ENCODE data around the gene FEZF2.

FEZF2 gene

DNA sequence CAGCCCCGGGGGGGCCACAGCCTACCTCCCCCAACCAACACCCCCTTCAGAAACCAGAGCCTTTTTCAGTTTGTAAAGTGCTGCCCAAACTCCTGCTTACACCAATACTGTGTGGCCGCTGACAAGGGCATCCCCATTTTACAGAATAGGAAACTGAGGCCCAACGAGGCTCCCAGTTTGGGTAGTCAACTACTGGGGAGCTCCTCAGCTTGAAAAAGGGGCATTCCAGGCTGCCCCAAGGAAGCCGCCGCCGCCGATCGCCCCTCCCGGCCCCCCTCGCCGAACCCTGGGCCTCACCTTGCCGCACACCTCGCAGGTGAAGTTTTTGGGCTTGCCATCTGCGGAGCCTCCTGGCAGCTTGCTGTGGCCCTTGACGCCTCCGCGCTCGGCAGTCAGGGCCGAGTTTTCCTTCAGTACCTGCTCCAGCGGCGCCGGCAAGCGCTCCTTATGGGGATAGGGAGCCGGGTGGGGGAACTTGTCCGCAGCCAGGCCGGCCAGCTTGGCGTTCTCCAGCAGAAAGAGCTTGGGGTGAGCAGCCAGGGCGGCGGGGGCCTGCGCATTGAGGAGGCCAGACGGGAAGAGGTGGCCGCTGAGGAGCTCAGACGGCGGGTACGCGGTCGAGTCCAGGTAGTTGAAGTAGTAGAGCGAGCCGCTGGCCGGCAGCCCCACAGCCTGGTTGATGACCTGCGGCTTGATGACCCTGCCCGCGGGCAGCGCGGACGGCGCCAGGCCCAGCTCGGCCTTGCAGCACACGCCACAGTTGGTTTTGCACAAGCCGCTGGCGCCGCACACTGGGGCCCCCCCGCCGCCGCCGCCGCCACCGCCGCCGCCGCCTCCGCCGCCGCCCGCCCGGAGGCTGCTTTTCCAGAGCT lies 1.4 kb downstream of the FEZF2 start:
- DNase-seq, result no peak

DNA sequence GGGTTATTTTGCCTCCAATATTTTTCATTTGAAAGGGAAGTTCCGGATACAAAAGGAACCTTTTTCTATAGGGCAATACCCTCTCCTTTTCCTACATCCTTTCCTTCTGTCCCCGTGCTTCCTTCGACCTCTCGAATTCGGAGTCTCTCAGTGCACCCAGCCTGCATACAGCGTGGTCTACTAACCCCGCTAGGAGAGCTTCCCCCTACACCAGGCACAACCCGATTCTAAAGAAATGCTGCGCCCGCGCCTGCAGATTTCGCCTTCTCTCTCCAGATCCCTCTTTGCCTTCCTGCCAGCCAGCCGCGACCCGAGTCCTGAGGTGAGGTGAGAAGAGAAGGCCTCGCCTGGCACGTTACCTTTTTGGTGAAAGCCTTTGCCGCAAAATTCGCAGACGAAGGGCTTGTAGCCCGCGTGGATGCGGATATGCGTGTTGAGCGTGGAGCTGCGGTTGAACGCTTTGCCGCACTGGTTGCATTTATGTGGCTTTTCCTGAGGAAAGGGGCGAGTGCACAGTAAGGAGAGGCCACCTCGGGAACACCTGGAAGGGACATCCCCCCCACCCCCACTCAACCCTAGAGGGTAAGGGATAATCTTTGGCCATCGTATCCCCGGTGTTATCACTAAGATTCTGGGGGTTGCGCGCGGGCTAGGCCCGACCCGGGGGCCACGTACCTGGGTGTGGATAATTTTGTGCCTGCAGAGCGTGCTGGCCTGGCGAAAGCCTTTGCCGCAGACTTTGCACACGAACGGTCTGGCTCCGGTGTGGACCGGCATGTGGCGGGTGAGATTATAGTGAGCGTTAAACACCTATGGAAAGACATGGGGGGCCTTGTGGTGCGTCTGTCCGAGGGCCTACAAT lies 2.3 kb downstream of the FEZF2 start:
- DNase-seq, result no peak

DNA sequence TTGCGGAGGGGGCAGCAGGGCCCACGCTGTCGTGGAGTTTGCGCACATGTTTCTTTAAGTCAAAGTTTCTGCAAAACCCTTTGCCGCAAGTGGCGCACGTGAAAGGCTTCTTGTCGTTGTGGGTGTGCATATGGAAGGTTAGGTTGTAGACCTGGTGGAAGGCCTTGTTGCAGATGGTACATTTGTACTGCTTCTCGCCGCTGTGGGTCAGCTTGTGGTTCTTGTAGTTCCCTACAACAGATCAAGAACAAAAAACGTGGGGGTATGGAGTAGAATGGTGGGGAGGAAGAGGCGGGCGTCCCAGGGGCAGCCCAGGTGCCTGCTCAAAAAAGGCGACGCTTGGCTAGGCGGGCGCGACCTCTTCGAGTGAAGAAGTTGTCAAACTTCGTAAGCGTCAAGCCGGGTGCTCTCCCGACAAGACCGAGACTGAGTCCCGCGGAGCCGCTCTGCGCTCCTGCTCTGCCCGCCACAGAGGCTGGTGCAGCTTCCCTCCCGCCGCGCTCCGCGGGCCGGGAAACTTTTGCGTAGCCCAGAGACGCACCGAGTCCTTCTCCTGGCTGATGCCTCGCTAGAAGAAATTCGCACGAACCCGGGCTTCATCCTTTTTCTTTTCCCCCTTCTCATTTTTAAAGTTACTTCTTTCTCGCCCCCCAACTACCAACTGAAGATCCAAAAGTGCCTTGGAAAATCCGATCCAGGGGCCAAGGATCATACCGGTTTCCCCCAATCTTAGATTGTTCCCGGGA lies 3.1 kb downstream of the FEZF2 start:
- DNase-seq, result no peak

DNA sequence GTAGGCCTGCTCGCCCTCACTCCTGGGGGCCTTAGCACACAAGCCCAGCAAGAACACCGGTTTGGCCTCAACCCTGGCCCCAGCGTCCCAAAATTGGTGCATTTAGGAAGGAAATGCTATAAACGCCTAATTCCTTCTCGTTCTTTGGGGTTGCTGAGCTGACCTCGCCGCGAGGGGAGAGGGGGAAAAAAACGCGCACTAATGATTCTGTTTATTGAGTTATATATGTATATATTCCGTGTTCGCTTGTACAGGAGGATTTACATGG lies 3.9 kb downstream of the FEZF2 start:
- DNase-seq, result no peak

DNA sequence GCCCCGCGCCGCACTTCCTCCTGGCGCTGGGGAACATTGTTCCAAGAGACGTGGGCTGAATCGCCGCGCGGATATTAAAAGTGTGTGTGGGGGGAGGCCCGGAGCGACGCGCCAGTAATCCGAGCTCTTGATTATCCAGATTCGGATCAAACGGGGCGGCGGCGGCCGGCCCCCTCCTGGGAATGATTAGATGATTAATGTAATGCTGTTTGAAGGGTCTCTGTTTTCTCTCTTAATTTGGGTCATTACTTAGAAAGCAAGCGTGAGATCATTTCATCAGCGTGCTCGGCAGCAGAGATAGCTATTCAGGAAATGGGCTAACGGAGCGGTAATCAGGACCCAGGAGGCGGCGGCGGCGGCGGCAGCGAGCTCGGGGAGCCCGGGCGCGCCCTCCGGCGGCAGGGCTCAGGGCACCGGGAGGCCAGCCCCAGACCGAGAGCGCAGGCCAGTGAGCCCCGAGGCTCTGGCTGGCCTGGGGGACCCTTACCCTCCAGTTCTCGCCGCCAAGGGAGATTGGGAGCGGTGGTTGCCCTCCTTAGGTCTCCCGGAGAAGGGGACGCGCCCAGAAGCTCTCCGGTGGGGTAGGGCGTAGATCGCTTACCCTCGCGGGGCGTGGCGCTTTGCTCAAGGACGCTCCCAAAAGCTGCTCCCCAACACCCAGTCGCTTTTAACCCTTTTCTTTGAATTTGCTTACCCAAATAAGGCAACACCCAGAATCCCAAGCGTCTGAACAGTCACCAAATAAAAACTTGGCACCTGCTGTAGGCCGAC lies 4.5 kb downstream of the FEZF2 start:
- no peak for DNase-seq

DNA sequence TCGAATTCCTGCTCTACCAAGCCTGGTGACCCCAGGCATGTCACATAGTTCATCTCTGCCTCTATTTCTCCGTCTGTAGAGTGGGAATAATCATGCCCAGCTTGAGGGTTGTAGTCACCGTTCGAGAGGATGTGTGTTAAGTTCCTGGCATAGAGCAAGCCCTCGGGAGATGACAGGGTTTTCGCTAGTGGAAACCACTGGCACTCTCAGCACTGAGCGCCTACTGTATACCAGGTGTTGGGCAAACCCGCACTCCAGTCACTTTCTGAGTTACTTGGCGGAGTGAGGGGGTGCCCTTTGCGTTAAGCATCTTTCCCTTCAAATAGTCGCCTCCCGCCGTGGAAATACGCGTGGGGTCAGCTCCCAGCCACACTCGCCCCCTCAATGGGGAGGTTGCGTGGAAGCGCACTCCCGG lies 5.1 kb downstream of the FEZF2 start:
- DNase-seq, result no peak

DNA sequence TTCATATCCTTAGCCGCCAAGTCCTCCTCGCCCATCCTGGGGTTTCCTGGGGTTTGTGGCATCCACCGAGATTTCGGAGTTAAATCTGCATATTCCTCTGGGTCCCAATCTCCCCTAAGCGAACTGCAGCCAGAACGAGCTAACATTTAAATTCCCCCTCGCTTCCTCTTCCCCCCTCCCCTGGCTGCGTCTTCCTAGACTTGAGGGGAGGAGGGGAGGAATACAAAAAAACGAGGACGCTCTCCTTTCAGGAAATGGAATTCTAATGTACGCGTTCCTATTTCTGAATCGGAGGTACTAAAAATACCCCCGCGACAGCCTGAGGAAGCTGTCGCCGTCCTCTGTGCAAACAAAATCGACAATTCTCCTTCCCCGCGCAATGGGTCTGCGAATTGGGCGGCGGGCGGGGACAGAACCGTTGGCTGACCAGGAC lies 5.6 kb downstream of the FEZF2 start:
- no peak for DNase-seq

DNA sequence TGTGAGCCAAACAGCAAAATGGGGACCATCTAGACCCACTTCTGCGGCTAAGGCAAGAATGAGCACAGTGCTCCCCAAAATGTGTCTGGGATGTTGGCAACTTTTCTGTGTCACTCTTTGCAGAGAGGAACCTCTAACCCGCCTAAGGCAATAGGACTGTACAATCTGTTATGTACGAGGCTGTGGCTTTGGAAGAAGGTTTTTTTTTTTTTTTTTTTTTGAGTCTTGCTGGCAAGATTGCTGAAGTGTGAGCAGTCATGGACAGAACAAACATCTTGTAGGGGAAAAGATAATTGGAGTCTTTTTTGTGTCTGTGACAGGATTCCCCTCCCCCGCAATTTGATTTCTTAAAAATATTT lies 7.2 kb downstream of the FEZF2 start:
- no peak for DNase-seq

DNA sequence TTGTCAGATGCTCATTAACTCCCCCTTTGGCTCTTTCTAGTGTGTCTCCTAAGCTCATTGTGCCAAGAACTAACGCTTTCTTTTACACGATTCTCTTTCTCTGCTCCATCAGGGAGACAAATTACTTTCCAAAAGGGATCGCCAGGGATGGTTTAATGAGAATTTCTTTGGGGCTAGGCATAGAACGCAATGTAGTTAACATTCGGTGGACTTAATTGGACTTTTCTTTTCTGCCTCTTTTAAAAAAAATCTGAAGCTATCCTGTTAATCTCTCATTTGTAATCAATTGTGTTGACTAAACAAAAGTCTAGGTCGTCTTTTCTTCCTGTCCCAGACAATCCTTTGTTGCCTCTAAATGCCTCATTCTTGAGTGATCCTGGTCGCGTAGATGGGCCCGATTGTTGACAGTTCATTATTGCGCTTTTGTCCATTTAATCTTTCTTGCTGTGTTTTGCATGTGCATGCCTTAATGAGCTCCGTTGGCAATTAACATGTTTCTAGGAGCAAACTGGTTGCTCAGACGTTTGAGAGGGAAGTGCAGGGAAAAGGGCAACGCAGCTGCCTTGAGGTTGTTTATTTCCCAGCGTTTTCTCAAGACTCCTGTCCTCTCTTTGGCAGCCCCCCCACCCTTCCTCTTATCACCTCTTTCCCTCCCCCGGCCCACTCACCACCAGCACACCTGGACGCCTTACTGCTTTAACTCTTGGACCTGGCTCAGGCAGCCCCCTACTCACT lies 7.8 kb downstream of the FEZF2 start:
- no peak for DNase-seq

DNA sequence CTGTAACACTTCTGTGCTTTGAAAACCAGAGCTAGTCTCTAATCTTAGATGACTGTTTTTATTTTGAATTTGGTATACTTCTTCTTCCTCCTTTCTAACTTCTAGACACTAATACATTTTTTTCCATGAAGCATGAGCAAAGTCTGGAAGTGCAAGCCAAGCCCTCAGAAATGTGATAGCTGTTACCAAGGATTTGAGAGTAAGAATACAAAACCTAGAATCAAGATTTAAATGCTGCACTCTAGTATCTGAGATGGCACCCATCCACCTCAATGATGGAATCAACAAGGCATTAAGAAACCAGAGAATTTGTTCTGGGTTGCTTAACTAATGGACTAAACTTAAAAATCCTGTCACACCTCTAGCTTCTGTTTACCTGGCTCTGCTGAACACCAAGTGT lies 9.2 kb downstream of the FEZF2 start:
- no peak for DNase-seq

DNA sequence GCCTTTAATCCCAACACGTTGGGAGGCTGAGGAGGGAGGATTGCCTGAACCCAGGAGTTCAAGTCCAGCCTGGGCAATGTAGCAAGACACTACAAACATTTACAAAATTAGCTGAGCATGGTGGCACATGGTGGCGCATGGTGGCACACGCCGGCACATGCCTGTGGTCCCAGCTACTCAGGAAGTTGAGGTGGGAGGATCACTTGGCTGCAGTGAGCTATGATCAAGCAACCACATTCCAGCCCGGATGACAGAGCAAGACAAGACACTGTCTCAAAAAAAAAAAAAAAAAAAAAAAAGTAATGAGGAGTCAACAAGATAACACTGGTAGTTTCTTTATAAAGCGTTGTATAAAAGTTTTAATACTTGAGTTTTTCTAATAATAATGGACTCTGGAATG lies 10.1 kb downstream of the FEZF2 start:
- no peak for DNase-seq

DNA sequence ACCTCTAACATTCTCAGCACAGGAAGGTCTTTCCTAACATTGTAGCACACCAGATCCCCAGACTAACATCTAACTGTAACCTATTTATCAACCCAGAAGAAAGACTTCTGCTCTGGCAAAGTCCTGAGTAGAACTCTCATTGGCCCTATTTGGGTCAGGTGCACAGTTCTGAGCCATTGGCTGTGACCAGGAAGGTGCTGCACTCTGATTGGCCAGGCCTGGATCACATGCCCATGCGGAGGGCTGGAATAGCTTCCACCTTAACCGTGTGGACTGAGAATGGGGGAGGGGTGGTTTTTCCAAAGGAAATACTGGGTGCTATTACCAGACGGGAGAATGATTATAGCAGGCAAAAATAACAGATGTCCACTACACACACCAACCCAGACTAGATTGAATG lies 11.5 kb downstream of the FEZF2 start:
- DNase-seq, result no peak

DNA sequence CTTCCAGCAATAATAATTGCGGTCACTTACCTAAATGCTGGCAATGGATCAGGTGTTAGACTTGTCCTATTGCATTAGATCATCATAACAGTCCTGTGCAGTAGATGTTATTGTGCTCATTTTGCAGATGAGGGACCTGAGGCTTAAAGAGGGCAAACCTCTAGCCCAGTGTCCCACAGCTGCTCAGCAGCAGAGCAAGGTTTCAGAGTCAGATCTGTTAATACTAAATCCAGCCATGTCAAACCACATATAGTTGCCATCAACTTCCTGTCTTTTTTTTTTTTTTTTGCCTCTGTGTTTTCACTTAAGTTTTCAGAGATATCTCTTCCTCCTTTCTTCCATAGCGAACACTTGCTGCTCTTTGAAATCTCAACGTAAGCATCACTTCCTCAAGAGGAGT lies 12.1 kb downstream of the FEZF2 start:
- DNase-seq, result no peak

DNA sequence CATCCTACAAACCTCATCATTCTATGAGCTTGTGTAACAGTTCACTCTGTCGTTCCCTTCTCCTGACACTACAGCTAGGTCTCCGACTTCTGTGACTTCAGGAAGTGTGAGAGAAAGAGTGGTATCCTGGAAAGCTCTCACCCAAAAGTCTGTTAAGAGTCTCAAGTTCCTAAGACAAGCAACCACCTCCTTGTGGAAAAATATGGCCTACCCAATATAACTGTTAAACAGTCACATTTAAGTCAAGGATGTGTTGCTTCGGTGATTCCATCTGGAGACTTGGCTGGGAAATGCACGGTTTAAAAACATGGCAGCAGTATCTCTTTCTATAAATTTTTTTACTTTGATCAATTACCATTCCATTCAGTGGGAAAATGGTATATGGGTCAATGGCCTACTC lies 13.8 kb downstream of the FEZF2 start:
- no peak for DNase-seq

DNA sequence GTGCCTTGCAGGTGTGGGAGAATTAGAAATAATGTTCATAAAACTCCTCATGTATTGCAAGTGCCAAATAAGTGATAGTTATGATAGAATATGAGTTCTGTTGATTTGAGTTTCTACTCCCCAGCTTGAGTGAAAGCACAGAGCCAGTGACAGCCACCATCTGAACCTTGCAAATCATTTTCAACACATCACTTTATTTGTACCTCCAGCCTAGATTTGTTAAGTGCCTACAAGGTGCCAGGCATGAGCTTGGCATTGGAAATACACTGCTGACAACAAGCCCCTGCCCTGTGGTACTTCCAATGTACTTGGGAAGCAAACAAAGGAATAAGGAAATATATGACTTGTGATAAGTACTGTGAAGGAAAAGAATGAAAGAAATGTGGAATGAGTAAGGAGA lies 17.0 kb downstream of the FEZF2 start:
- no peak for DNase-seq

DNA sequence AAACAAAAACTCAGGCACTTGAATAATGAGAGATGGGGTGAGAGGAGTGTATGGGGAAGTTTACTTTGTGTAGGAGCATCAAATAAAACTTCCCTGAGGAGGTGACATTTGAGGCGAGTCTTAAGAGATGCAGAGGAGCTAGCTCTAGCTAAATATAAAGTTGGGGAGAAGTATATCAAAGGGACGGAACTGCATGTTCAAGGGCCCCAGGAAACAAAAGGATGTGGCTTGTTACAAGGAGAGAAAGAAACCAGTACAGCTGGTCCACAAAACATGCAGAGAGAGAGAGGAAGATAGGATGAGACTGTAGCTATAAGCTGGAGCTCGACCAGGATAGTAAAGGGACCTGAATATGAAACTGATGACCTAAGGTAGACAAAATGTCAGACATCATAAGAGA lies 17.6 kb downstream of the FEZF2 start:
- DNase-seq, result no peak

DNA sequence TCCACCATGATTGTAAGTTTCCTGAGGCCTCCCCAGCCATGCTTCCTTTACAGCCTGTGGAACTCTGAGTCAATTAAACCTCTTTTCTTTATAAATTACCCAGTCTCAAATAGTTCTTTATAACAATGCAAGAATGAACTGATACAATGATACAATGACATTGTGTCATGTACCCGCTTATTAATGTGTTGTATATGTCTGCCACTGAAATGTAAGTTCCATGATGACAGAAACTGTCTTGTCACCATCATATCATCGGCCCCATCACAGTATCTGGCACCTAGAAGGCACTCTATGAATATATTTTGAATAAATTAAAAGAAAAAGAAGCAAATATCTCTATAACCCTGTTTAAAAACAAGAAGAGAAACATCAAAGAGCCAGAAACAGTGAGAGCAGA lies 29.6 kb downstream of the FEZF2 start:
- DNase-seq, result no peak

DNA sequence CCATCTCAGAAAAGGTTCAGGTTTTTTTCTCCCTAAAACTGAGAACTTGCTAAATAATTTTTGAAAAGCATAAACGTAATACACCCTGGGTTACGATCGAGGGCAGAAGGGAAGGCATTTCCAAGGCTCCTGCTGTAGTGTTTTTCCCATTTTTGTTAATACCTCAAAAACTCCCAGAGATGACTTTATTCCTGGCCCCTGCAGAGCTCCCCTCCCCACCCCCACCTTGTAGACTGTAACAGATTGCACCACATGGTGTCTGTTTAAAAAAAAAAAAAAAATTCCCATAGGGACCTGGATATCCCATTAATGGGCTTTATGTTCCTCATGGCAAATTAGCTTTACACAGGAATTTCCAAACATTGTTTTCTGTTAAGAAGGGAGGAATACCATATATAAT lies 38.2 kb downstream of the FEZF2 start:
- DNase-seq, result no peak

DNA sequence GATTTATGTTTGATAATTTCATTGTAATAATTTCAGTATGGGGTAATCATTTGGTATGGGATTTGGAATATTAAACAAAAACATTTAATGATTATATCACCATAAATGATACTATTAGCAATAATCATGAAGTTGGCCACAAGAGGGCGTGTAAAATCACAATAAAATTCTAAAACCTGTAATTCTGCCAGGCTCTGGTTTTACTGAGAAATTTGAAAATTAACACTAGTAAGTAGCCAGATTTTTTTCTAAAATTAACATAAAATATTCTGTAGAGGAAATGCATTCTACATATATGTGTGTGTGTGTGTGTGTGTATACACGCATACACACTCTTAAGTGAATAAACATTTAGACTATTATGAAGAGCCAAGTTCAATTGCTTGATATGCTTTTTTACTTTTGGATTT lies 40.5 kb downstream of the FEZF2 start:
- peak; percentile 11 for DNase-seq

DNA sequence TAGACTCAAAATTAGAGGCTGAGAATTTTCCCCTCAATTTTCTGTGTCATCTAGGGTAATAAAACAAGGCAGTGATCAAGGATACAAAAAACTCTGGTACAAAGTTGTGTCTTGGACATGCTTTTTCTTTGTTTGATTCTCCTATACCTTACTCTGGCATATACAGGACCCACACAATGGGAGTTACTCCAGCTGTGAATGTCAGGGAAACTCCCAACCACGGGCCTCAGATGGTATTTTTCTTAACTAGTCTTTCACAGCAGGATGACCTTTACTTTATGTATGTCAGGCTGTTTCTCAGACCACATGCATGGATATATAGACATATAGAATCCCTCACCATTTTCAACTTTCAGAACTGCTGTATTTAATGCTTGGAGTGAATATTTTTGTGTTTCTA lies 41.3 kb downstream of the FEZF2 start:
- no peak for DNase-seq

DNA sequence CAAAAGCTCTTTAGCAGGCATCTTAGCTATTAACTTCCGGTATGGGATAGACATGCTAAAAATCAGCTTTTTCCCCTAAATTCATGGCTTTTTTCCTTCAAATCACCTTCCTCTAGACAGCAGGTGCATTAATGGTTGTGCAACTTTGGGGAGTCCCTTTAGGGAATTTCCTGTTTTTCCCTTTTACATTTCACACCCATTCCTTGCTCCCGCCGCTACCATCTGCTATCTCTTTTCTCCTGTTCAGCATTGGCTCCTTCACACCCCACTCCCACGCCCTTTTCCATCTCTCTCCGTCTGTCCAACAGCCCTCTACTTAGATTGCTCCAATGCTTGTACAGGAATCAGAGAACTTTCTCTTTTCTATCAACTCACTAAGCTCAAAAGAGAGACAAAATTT lies 43.4 kb downstream of the FEZF2 start:
- DNase-seq, result no peak

DNA sequence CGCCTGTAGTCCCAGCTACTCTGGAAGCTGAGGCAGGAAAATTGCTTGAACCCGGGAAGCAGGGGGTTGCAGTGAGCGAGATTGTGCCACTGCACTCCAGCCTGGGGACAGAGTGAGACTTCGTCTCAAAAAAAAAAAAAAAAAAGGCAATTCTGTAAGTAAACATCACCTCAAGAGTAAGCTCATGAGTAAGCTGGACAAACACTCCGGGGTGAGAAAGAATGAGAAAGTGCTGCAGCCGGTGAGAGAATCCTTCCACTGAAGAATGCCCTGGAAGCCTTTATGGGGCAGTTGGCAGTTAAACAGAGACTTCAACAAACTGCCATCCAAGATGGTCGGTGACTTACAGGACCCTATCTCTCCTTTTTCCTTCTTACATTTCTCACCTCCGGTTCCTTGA lies 47.5 kb downstream of the FEZF2 start:
- no peak for DNase-seq

Measured in inflammatory macrophage treated with lipopolysaccharide for 4 hours (primary cell).